ENCODE measurements around the gene PROZ. TPM values are rescaled to one million over a fixed set of nuclear protein-coding genes. Genes with fewer than 3 reads are reported as not detected.

The PROZ gene
- total and polyA plus RNA-seq, 2 donors (not counting 1 experiment from before 2014, with no cell fraction given), result not detected

DNA sequence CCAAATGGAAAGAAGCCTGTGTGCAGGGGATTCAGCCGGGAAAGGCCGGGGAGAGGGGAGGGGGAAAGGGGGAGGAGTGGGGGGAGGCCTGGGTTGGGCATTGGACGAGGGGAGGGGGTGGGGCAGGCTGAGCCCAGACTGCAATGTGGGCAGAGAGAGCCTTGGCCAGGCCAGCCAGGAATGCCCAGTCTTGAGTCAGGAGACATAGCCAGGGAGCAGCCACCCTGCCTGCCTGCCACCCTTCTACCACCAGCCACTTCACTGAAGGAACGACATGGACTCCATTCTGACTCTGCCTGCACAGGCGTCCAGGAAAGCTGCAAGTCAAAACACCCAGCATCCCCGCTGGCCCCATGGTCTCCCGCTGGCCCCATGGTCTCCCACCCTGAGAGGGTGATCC, 498 bp downstream of the PROZ start:
- Histone ChIP-seq H2AFZ (ENCODE audit: insufficient read depth, low read depth, low read length, poor library complexity, severe bottlenecking) (no peak overlapping the region), H4K20me1 (ENCODE audit: control insufficient read depth, insufficient read depth, low read length, poor library complexity, severe bottlenecking) (no peaks in the 10 kb centered on the region), H3K4me1 (ENCODE audit: control insufficient read depth in 2 of 2, insufficient read depth in 2 of 2, low read length in 2 of 2) (peaks cover 0 to 15% of the 10 kb centered on the region in 2 donors), H3K27ac (ENCODE audit: low read length in 2 of 2) (no peak overlapping the region), H3K36me3 (replicated peaks in 1 of 2; ENCODE audit: control extremely low read depth in 1 of 2, control insufficient read depth in 1 of 2, extremely low read depth in 1 of 2, insufficient read depth in 2 of 2, low read length in 1 of 2) (no peaks in the 10 kb centered on the region), H3K4me2 (replicated peaks; ENCODE audit: low read depth, low read length, poor library complexity, severe bottlenecking) (no peak overlapping the region), H3K9ac (ENCODE audit: low read length) (no peak overlapping the region), H3K9me3 (ENCODE audit: control extremely low read depth in 1 of 3, control insufficient read depth in 2 of 3, insufficient read depth in 1 of 3, low read length in 2 of 3) (peaks cover 0 to 11% (median 0%) of the 10 kb centered on the region in 3 donors), H3K79me2 (ENCODE audit: control insufficient read depth, insufficient read depth, low read length) (no peaks in the 10 kb centered on the region), H3K4me3 (ENCODE audit: control extremely low read depth in 1 of 5, extremely low read depth in 1 of 5, insufficient read depth in 1 of 5, low read depth in 2 of 5, low read length in 4 of 5) (no peak overlapping the region), H3K27me3 (replicated peaks in 1 of 4; ENCODE audit: control extremely low read depth in 1 of 4, control insufficient read depth in 3 of 4, insufficient read depth in 4 of 4, low read length in 3 of 4) (peaks cover 0 to 37% (median 3%) of the 10 kb centered on the region in 4 experiments)
- Mint-ChIP-seq H3K4me3 (no peak overlapping the region), H3K27me3 (peaks cover 4% of the 10 kb centered on the region), H3K4me1 (peaks cover 12% of the 10 kb centered on the region), H3K9me3 (ENCODE audit: insufficient read depth) (peaks cover 3% of the 10 kb centered on the region), H3K27ac (no peak overlapping the region)
- no peak for TF ChIP-seq EZH2 (IDR thresholded peaks at IDR 0.05; ENCODE audit: borderline replicate concordance, insufficient read depth, low read depth, low read length, poor library complexity, severe bottlenecking)
- TF ChIP-seq, protein P1, sequence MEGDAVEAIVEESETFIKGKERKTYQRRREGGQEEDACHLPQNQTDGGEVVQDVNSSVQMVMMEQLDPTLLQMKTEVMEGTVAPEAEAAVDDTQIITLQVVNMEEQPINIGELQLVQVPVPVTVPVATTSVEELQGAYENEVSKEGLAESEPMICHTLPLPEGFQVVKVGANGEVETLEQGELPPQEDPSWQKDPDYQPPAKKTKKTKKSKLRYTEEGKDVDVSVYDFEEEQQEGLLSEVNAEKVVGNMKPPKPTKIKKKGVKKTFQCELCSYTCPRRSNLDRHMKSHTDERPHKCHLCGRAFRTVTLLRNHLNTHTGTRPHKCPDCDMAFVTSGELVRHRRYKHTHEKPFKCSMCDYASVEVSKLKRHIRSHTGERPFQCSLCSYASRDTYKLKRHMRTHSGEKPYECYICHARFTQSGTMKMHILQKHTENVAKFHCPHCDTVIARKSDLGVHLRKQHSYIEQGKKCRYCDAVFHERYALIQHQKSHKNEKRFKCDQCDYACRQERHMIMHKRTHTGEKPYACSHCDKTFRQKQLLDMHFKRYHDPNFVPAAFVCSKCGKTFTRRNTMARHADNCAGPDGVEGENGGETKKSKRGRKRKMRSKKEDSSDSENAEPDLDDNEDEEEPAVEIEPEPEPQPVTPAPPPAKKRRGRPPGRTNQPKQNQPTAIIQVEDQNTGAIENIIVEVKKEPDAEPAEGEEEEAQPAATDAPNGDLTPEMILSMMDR (IDR thresholded peaks at IDR 0.05), result no peak
- ATAC-seq (ENCODE audit: low read depth) (no peak), DNase-seq (no peak)
- POLR2A ChIA-PET, result no interaction called here
- WGBS (ENCODE audit: insufficient coverage), result 92% methylated on average over 4 of the region's 7 CpGs
- intact Hi-C loops (cut with micrococcal nuclease), result no loop called here
- CTCF ChIA-PET, result no interaction called here

DNA sequence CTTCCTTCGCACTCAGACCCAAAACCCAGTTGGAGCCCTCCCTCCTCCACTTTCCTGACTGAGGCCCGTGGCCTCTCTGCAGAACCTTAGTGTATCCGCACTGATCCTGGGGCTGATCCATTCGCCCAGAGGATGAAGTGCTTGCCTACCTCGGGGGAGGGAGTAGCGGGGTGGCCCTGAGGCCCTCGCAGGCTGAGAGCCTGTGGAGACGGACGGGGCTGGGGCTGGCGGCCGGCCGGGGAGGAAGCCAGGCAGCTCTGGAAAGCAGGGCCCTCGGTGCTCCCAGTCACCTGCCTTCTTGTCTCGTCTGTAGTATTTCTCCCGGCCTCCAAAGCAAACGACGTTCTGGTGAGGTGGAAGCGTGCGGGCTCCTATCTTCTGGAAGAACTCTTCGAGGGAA, 1.3 kb downstream of the PROZ start:
- Mint-ChIP-seq H3K27ac (no peak overlapping the region), H3K4me1 (peaks cover 10% of the 10 kb centered on the region), H3K9me3 (ENCODE audit: insufficient read depth) (peaks cover 3% of the 10 kb centered on the region), H3K27me3 (peaks cover 4% of the 10 kb centered on the region), H3K4me3 (no peak overlapping the region)
- WGBS (ENCODE audit: insufficient coverage), result 94% methylated on average over 19 of the region's 20 CpGs
- H3K4me1 ChIP-seq (ENCODE audit: control insufficient read depth in 2 of 2, insufficient read depth in 2 of 2, low read length in 2 of 2), result peaks cover 0 to 10% of the 10 kb centered on the region in 2 donors
- peaks cover 0 to 7% (median 0%) of the 10 kb centered on the region in 3 donors for H3K9me3 ChIP-seq (ENCODE audit: control extremely low read depth in 1 of 3, control insufficient read depth in 2 of 3, insufficient read depth in 1 of 3, low read length in 2 of 3)
- intact Hi-C loops (cut with micrococcal nuclease), result no loop called here
- H4K20me1 ChIP-seq (ENCODE audit: control insufficient read depth, insufficient read depth, low read length, poor library complexity, severe bottlenecking), result no peaks in the 10 kb centered on the region
- no peak overlapping the region for H3K4me2 ChIP-seq (replicated peaks; ENCODE audit: low read depth, low read length, poor library complexity, severe bottlenecking)
- no peaks in the 10 kb centered on the region for H3K79me2 ChIP-seq (ENCODE audit: control insufficient read depth, insufficient read depth, low read length)
- peaks cover 0 to 37% (median 3%) of the 10 kb centered on the region in 4 experiments for H3K27me3 ChIP-seq (replicated peaks in 1 of 4; ENCODE audit: control extremely low read depth in 1 of 4, control insufficient read depth in 3 of 4, insufficient read depth in 4 of 4, low read length in 3 of 4)
- no peak overlapping the region for H3K9ac ChIP-seq (ENCODE audit: low read length)
- H3K36me3 ChIP-seq (replicated peaks in 1 of 2; ENCODE audit: control extremely low read depth in 1 of 2, control insufficient read depth in 1 of 2, extremely low read depth in 1 of 2, insufficient read depth in 2 of 2, low read length in 1 of 2), result no peaks in the 10 kb centered on the region
- no peak overlapping the region for H3K27ac ChIP-seq (ENCODE audit: low read length in 2 of 2)
- ChIA-PET POLR2A (no interaction called here), CTCF (no interaction called here)
- ATAC-seq (ENCODE audit: low read depth), result no peak
- TF ChIP-seq, protein P1 (IDR thresholded peaks at IDR 0.05), result no peak
- TF ChIP-seq EZH2 (IDR thresholded peaks at IDR 0.05; ENCODE audit: borderline replicate concordance, insufficient read depth, low read depth, low read length, poor library complexity, severe bottlenecking), result no peak
- H3K4me3 ChIP-seq (ENCODE audit: control extremely low read depth in 1 of 5, extremely low read depth in 1 of 5, insufficient read depth in 1 of 5, low read depth in 2 of 5, low read length in 4 of 5), result no peak overlapping the region
- DNase-seq, result no peak
- H2AFZ ChIP-seq (ENCODE audit: insufficient read depth, low read depth, low read length, poor library complexity, severe bottlenecking), result no peak overlapping the region
